GM15510 (cell line): ENCODE results near the gene APOA5.

ENCODE experiments used
- POLR2A ChIP-seq: IDR thresholded peaks from 3 replicates; pipeline ENCODE4 v1.6.1; 2011; ENCODE audit warnings: borderline replicate concordance; ENCODE audit not compliant: insufficient read length; ENCODE audit errors: extremely low read depth

APOA5 gene

DNA sequence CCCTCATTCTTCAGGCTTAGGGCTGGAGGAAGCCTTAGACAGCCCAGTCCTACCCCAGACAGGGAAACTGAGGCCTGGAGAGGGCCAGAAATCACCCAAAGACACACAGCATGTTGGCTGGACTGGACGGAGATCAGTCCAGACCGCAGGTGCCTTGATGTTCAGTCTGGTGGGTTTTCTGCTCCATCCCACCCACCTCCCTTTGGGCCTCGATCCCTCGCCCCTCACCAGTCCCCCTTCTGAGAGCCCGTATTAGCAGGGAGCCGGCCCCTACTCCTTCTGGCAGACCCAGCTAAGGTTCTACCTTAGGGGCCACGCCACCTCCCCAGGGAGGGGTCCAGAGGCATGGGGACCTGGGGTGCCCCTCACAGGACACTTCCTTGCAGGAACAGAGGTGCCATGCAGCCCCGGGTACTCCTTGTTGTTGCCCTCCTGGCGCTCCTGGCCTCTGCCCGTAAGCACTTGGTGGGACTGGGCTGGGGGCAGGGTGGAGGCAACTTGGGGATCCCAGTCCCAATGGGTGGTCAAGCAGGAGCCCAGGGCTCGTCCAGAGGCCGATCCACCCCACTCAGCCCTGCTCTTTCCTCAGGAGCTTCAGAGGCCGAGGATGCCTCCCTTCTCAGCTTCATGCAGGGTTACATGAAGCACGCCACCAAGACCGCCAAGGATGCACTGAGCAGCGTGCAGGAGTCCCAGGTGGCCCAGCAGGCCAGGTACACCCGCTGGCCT lies 38.7 kb upstream of the APOA5 start:
- no peak for TF ChIP-seq POLR2A

DNA sequence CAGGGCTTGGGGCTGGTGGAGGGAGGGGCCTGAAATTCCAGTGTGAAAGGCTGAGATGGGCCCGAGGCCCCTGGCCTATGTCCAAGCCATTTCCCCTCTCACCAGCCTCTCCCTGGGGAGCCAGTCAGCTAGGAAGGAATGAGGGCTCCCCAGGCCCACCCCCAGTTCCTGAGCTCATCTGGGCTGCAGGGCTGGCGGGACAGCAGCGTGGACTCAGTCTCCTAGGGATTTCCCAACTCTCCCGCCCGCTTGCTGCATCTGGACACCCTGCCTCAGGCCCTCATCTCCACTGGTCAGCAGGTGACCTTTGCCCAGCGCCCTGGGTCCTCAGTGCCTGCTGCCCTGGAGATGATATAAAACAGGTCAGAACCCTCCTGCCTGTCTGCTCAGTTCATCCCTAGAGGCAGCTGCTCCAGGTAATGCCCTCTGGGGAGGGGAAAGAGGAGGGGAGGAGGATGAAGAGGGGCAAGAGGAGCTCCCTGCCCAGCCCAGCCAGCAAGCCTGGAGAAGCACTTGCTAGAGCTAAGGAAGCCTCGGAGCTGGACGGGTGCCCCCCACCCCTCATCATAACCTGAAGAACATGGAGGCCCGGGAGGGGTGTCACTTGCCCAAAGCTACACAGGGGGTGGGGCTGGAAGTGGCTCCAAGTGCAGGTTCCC lies 38.0 kb upstream of the APOA5 start, which contains the start of gene APOC3:
Gene APOC3, plus strand, starts transcription at position 383 of the 659 bp plus-strand sequence. CDS start 676 bp downstream, outside the sequence.
- no peak for TF ChIP-seq POLR2A

GRCh38 chr11:116828632-116829524 lies 37.2 kb upstream of the APOA5 start:
- no peak for TF ChIP-seq POLR2A

DNA sequence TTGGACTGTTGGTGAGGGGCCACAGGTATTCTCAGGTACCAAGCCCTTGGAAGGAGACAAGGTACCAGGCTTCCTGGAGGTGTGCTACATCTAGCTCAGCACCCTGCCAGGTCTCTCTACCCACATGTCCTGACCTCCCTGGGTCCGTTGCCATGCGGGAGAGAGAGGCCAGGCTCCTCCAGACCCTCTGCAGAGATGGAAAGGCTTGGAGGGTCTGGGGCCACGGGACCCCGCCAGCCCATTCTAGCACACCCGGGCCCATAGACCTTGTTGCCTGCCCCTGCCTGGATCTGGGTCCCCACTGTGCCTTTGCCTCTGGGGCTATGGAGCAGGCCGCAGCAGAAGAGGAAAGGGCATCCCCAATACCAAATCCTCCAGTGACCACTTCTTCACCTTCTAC lies 35.8 kb upstream of the APOA5 start:
- TF ChIP-seq POLR2A = no peak

DNA sequence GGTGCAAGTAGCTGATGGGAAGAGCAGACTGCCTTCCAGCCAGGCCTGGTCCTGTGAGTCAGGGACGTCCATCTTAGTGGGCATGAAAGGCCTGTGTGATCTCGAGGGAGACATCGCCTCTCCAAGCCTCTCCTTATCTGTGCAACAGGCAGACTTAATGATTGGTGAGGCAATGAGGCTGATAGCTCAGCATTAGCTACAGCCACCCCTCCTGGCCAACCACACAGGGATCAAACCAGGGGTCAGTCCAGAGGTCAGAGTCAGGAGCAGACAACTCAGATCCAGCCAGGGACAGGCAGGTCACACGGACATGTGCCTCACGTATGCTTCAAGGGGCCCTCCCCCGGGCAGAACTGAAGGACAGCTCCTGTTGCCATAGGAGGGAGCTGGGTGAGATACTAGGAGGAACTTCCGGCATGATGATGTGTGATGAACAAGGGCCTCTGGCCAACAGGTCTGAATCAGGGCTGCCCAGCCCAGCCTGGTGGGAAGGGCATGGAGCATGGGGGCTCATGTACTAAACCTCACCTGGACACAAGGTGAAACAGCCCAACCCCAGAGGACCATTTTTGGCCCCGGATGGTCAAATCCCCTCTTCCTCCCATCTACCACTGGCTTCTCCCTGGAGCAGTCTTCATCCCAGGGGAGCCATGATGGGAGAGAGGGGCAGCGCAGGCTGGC lies 35.2 kb upstream of the APOA5 start:
- no peak for TF ChIP-seq POLR2A

DNA sequence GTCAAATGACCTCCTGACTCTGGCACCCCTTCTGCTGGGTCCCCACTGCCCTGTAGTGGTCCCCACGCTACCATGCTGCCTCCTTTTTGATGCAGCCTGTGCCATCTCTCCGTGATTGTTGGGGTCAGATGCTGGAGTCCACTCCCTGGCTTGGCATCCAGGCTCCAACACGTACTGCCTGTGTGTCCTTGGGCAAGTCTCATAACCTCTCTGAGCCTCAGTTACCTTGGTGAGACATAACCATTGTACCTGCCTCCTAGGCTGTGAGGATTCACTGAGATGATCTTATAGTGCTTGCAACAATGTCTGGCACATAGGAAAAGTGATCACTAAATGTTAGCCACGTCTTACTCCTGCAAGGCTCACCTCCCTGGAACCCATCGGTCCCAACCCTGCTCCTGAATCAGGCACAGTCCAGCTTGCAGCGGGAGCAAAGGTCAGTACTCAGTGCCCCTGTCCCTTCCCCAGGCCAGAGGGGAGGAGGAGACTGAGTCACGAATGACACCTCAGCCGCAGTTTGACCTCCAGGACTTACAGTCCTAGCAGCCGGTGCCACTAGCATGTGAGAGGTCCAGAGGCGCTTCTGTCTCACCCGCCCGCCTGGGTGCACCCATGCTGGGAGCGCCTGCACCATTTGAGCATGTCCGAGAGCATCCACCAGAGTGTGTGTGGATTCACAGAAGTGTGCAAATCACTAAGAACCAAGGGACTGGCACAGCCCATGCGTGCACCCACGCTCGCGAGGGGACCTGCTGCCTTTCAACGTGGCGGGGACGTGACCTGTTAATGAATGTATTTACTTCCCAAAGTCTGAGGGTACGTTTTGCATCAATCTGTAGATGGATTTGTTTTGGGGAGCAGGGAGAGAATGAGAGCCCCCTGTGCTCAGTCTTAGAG lies 34.4 kb upstream of the APOA5 start:
- TF ChIP-seq POLR2A = no peak

DNA sequence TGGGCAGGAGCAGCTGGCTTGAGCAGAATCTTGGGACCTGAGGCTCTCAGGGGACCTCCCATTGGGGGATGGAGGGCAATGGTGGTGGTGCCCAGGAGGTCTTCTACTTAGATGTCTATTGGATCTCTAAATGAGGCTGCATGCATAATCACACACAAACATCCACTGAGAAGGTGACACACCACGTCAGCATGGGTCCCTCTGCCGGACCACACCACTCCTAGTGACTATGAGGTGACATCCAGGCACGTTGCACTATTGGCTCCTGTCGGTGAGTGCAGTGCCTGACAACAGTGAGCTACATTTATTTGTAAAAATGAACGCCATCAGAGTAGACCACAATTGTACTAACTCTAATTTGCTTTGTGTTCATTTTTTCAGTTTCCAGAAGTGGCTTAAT lies 33.8 kb upstream of the APOA5 start:
- TF ChIP-seq POLR2A = no peak

GRCh38 chr11:116823031-116823843 lies 31.6 kb upstream of the APOA5 start, which contains the start of gene APOA4:
Gene APOA4, minus strand, starts transcription at chr11:116823304. Its CDS starts 113 bp downstream, at chr11:116823191.
- TF ChIP-seq POLR2A = no peak

DNA sequence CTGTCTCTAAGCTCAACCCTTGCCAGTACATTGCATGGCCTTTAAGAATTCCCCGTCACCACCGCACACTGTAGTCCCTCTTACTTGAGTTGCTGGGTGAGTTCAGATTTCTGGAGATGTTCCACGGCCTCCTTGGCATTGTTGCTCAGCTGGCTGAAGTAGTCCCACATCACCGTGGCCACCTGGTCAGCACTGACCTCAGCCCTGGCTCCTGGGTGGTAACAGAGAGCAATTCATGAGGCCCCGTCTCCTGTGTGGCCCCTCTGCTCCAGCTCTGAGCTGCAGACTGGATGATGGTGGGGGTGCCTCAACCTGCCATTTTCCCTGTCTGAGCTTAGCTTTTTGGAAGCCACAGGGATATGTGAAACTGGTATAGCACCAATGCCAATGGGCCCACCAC lies 30.9 kb upstream of the APOA5 start:
- no peak for TF ChIP-seq POLR2A

DNA sequence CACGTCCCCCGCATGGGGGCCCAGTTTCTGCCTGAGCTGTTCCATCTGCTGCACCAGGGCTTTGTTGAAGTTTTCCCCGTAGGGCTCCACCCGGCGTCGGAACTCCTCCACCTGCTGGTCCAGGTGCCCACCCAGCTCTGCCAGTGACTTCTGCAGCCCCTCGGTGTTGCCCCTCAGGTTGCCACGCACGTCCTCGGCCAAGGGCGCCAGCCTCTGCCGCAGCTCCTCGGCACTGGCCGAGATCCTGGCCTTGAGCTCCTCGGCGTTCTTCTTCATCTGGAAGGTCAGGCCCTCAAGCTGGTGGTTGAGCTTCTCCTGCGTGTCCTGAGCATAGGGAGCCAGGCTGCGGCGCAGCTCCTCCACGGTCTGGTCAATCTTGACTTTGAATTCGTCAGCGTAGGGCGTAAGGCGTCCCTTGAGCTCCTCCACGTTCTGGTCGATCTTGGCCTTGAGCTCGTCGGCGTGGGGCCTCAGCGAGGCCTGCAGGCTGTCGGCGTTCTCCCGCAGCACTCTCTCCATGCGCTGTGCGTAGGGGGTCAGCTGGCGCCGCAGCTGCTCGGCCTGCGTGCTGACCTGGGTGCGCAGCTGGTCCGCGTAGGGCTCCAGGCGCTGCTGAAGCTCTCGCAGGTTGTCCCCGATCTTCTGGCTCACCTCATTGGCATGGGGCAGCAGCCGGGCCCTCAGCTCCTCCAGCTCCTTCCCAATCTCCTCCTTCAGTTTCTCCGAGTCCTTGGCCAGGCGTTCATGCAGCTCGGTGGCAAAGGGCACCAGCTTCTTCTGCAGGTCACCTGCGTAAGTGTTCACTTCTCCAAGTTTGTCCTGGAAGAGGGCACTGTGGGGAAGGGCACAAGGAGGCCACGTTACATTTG lies 29.6 kb upstream of the APOA5 start:
- TF ChIP-seq POLR2A = no peak

GRCh38 chr11:116819049-116819448 lies 27.4 kb upstream of the APOA5 start:
- no peak for TF ChIP-seq POLR2A

- no peak for TF ChIP-seq POLR2A
Measured at GRCh38 chr11:116814502-116814901, 22.8 kb upstream of the APOA5 start.
